GM19239 (cell line): ENCODE results near the gene LINS1.

ENCODE experiments used
- DNase-seq: peaks from one replicate; pipeline ENCODE4 v3.0.0; 2011; ENCODE audit warnings: low spot score; ENCODE audit not compliant: insufficient read length
- FAIRE-seq: peaks from 2 replicates; lab custom pipeline; 2011; peaks lifted over from hg19 to GRCh38; lab: Jason Lieb, UNC

Gene LINS1

GRCh38 chr15:100517846-100518245 lies 84.1 kb downstream of the LINS1 start:
- FAIRE-seq (no peak), DNase-seq (no peak)
